ENCODE results near the gene GNAQ. TPM values are rescaled to one million over a fixed set of nuclear protein-coding genes. Genes with fewer than 3 reads are reported as not detected.

The GNAQ gene
- total RNA-seq, 2 donors from 2014 or later, result 13.4 to 17.8 TPM

- DNase-seq (ENCODE audit: low spot score), result no peak
- H3K27ac ChIP-seq, result no peak overlapping the region
- H3K36me3 ChIP-seq, result no peaks in the 10 kb centered on the region
- no peak overlapping the region for H3K4me3 ChIP-seq
- no peaks in the 10 kb centered on the region for H3K4me1 ChIP-seq
- H3K27me3 ChIP-seq, result no peaks in the 10 kb centered on the region
- TF ChIP-seq, protein P1, sequence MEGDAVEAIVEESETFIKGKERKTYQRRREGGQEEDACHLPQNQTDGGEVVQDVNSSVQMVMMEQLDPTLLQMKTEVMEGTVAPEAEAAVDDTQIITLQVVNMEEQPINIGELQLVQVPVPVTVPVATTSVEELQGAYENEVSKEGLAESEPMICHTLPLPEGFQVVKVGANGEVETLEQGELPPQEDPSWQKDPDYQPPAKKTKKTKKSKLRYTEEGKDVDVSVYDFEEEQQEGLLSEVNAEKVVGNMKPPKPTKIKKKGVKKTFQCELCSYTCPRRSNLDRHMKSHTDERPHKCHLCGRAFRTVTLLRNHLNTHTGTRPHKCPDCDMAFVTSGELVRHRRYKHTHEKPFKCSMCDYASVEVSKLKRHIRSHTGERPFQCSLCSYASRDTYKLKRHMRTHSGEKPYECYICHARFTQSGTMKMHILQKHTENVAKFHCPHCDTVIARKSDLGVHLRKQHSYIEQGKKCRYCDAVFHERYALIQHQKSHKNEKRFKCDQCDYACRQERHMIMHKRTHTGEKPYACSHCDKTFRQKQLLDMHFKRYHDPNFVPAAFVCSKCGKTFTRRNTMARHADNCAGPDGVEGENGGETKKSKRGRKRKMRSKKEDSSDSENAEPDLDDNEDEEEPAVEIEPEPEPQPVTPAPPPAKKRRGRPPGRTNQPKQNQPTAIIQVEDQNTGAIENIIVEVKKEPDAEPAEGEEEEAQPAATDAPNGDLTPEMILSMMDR (IDR thresholded peaks at IDR 0.05), result no peak
- H3K9me3 ChIP-seq, result no peaks in the 10 kb centered on the region
Observed at GRCh38 chr9:77827104-77827784, 204.4 kb downstream of the GNAQ start.

GRCh38 chr9:77826621-77827020, 205.0 kb downstream of the GNAQ start:
- Histone ChIP-seq H3K9me3 (no peaks in the 10 kb centered on the region), H3K4me1 (no peaks in the 10 kb centered on the region), H3K27ac (no peak overlapping the region), H3K36me3 (no peaks in the 10 kb centered on the region), H3K4me3 (no peak overlapping the region), H3K27me3 (no peaks in the 10 kb centered on the region)
- no peak for DNase-seq (ENCODE audit: low spot score)
- TF ChIP-seq, protein P1 (IDR thresholded peaks at IDR 0.05), result no peak

GRCh38 chr9:77826116-77826515, 205.5 kb downstream of the GNAQ start:
- TF ChIP-seq, protein P1 (IDR thresholded peaks at IDR 0.05), result no peak
- Histone ChIP-seq H3K9me3 (no peaks in the 10 kb centered on the region), H3K4me1 (no peaks in the 10 kb centered on the region), H3K27me3 (no peaks in the 10 kb centered on the region), H3K27ac (no peak overlapping the region), H3K36me3 (no peaks in the 10 kb centered on the region), H3K4me3 (no peak overlapping the region)
- DNase-seq (ENCODE audit: low spot score), result no peak

DNA sequence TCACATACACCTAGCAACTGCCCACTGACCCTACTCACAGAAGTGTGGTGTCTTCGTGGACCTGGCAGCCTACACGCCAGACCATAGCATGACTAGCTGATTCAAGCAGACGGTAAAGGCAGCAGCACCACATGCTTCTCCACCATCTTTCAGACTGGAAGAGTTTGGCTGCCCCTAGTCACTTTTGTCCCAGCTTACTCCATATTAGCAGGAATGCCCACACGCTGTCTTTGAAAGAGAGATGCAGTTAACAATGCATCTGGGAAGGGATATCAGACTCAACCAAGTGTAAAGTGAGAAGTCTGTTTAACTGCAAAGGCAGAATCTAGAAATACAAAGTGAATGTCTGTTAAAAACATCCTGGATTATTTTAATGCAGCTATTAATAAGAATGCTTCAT, 206.2 kb downstream of the GNAQ start:
- no peaks in the 10 kb centered on the region for H3K9me3 ChIP-seq
- H3K4me1 ChIP-seq, result no peaks in the 10 kb centered on the region
- H3K27me3 ChIP-seq, result no peaks in the 10 kb centered on the region
- DNase-seq (ENCODE audit: low spot score), result no peak
- H3K27ac ChIP-seq, result no peak overlapping the region
- H3K4me3 ChIP-seq, result no peak overlapping the region
- TF ChIP-seq, protein P1 (IDR thresholded peaks at IDR 0.05), result no peak
- no peaks in the 10 kb centered on the region for H3K36me3 ChIP-seq

GRCh38 chr9:77820293-77820954, 211.2 kb downstream of the GNAQ start:
- TF ChIP-seq, protein P1 (IDR thresholded peaks at IDR 0.05), result no peak
- DNase-seq (ENCODE audit: low spot score), result no peak
- no peaks in the 10 kb centered on the region for H3K27me3 ChIP-seq
- peaks cover 0 to 10% of the 10 kb centered on the region in 2 donors for H3K4me1 ChIP-seq
- H3K36me3 ChIP-seq, result no peaks in the 10 kb centered on the region
- H3K9me3 ChIP-seq, result no peaks in the 10 kb centered on the region
- H3K4me3 ChIP-seq, result no peak overlapping the region
- H3K27ac ChIP-seq, result no peak overlapping the region
